SIG-M5 treated with dmso at 0.1 percent for 504 hours (cell line): Measurements from ENCODE around the gene OSBPL6.
"Not testable (repeated sequence)": the region's sequence is repeated elsewhere in the genome, so short reads cannot be mapped to it uniquely, and the experiment has no call there.

Experiments used
- DNase-seq: peaks from one replicate; lab custom pipeline; 2025; ENCODE audit not compliant: unreplicated experiment; lab: John Stamatoyannopoulos, UW

The OSBPL6 gene

DNA sequence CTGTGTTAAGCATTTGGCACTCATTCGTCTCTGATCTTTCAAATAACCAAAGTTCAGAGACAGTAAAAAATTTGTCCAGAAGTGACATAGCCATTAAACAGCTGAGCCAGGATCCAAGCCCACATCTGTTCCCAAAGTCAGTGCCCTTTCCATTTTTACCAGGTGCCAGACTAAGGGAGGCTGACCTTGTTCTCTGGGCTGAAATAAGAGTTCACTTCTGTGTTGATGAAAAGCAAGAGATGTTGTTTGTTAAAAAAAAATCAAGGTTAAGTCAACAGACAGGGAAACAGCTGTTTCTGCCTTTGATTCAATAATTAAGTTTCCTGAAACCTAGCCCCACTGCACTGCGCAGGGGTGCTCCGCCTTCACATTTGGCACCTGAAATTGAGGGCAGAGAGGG, 139.5 kb downstream of the OSBPL6 start:
- DNase-seq = no peak

DNA sequence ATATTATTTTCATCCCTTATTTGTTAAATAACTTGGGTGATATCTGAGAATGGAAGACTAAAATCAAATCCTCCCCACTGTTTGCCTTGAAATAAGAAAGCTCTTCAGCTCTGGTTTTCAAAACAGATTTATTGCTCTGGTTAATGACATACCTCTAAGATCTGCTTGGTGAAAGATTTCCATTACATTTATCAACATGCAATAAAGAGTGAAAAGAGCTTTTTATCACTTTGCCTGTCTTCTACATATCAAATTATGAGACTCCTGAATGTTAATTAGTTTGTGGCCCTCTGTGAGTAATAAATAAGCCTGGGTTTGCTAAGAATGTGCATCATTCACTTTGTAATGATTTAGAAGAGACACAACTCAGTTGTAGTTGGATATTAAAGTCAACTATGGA, 140.9 kb downstream of the OSBPL6 start:
- DNase-seq = no peak

DNA sequence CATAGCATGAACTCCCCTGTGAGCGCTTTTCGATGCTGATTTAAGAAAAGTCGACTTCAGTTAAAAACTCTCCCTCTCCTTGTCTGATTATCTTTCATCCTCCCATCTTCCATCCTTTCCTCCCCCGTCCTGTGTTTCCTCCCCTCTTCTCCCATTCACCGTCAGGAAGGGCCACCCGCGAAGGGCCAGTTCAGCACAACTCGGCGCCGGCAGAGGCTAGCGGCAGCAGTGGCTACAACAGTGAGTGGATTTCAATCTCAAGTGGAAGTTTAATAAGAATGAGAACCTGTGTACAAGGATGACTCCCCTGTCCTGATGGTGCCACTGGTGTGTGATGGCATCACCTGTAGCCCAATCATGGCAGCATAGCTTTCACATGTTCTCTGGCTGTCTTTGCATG, 149.8 kb downstream of the OSBPL6 start:
- DNase-seq = no peak

DNA sequence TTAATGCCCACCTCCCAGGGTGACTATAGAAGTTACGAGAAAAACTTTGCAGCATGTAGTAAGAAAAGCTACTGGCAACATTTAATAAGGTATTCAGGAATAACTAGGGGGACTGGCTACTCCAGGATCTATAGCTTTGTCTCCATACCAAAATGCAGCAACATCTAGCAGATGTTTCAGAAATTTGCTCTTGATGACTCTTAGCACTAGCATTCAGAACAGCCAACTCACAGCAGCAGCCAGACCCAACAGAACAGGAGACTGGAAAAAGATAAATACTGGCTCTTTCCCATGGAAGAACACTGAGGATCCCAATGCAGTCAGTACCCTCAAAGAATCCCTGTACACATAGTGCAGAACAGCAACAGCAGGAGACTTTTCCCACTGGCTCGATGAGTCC, 151.6 kb downstream of the OSBPL6 start:
- no peak for DNase-seq

DNA sequence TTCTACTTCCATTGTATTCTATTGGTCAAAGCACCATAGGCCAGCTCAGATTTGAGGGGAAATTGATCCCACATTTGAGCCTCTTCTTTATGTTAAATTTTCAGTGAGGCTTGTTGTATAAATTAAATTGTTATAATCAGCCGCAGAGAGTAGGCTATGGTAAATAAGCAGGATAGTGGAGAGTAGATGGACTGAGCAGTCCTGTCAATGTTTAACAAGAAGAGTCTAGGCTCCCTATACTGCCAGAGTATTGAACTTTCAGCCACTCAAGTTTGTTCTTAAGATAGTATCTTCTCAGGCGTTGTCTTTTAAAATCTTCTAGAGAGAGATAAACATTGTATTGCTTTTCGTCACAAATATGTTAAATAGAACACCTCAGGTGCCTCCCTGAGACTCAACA, 155.7 kb downstream of the OSBPL6 start:
- DNase-seq = no peak

DNA sequence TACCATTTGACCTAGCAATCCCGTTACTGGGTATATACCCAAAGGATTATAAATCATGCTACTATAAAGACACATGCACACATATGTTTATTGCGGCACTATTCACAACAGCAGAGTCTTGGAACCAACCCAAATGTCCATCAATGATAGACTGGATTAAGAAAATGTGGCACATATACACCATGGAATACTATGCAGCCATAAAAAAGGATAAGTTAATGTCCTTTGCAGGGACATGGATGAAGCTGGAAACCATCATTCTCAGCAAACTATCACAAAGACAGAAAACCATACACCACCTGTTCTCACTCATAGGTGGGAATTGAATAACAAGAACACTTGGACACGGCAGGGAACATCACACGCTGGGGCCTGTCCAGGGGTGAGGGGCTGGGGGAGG, 163.4 kb downstream of the OSBPL6 start:
- DNase-seq = not testable (repeated sequence)

DNA sequence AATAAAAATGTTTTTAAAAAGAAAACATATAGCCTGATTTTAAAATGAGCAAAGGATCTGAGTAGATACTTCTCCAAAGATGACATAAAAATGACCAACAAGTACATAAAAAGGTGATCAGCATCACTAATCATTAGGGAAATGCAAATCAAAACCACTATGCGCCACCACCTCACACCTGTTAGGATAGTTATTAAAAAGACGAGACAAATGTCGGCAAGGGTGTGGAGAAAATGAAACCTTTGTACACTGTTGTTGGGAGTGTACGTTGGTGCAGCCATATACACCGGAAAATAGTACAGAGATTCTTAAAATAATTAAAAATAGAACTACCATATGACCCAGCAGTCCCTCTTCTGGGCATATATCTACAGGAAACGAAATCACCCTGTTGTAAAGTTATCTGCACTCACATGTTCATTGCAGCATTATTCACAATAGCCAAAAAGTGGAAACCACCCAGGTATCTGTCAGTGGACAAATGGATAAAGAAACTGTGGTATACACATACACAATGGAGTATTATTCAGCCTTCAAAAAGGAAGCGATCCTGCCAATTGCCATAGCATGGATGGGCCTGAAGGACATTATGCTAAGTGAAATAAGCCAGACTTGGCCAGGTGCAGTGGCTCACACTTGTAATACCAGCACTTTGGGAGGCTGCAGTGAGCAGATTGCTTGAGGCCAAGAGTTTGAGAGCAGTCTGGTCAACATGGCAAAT, 165.0 kb downstream of the OSBPL6 start:
- DNase-seq = no peak

DNA sequence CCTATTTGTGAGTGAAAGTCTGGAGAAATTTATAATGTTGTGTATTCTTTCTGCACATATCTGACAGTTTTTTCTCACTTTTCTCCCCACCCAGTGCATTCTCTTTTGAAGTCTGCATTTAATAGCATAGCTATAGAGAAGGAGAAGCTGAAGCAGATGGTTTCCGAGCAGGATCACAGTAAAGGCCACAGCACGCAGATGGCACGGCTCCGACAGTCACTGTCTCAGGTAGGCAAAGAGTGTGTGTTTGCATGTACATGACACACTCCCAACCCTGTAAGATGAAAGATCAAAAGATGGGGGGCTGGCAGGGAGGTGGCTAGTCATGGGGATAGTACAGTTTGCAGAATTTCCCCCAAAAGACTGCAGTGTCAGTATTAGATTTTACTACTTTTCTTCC, 167.3 kb downstream of the OSBPL6 start:
- DNase-seq = no peak

DNA sequence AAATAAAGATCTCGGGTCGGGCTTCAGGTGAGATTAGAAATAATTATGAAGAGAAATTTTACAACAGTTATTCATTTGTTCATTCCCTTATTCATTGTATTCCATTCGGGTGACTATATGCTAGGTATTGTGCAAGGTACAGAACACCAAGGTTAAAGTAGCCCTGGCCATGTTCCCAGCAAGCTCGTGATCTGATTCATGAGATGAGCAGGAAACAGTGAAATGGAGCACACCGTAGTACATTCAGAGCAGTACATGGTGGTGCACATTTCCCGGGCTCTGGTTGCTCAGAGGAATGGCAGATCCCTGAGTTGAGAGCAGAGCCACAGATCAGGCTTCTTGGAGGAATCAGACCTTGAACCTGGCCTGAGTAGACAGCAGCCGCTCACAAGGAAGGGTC, 168.9 kb downstream of the OSBPL6 start:
- DNase-seq = no peak

DNA sequence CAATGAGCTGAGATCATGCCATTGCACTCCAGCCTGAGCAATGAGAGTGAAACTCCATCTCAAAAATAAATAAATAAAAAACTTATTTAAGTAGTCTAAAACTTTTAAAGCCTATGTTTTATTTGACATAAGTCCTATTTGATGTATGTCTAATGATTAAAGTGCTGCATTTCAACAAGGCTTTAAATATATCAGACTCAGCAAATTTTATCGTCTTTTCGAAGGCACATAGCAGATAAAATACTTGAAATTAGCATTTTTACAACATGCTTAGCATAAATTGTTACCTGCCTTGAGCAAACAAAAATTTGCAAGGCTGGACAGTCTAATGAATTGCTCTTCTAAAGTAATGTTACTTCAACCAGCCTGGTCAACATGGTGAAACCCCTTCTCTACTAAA, 170.8 kb downstream of the OSBPL6 start:
- no peak for DNase-seq

DNA sequence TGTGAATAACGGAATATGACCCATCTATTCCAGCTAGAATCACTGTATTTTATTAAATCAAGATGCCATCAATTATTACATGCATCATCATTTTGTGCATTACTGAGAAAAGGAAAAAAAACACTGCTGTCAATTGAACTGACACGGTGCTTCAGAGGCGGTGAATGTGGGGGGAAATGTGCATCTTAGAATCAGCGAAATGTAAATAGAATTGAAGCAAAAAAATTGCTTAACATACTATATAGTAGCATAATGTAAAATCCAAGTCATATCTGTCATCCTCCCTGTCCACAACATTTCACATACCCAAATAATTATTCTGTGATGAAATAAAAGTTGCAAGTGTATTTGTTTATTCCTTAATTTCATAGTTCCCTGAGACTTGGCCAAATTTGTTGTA, 172.1 kb downstream of the OSBPL6 start:
- DNase-seq = no peak

DNA sequence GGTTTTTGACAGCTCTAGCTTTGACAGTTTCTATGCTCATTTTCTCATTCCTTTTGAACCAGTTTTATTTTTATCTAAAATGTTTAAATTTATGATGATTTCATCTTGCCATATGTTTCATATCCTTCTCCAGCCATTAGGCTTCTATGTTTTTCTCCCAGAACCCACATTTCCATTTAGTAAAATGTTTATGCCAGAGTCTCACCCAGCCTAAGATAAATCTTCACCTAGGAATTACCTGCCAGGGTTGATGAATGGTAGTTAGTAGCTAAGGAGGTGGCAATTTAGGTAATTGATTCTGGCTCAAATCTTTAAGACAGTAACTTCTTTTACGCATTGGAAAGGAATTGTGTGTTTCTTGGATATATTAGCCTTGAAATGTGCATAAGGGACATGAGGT, 173.0 kb downstream of the OSBPL6 start:
- DNase-seq = no peak

DNA sequence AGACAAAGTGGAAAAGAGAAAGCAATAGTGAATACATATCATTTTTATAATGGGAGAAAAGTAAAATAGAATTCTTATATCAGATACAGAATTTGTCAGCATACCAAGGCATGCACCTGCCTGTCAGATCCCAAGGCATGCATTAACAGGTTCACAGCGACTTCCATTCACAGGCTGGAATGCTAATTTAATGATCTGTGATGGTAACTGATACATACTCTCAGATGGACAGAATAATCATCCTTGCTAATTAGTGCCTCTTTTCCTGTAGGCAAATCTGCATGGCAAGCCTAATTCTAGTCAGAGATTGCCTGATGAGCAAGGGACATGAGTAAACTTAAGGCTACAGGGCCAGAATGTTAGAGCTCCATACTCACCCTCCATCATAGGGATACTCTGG, 180.6 kb downstream of the OSBPL6 start:
- DNase-seq = no peak

DNA sequence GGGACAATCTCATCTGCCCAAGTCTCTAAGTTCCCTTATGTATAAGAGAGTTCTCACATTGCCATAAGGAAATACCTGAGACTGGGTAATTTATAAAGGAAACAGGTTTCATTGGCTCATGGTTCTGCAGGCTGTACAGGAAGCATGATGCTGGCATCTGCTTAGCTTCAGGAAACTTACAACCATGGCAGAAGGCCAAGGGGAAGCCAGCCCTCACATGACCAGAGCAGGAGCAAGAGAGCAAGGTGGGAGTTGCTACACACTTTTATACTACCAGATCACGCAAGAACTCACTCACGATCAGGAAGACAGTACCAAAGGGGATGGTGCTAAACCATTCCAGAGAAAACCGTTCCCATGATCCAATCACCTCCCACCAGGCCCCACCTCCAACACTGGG, 182.7 kb downstream of the OSBPL6 start:
- DNase-seq = no peak

DNA sequence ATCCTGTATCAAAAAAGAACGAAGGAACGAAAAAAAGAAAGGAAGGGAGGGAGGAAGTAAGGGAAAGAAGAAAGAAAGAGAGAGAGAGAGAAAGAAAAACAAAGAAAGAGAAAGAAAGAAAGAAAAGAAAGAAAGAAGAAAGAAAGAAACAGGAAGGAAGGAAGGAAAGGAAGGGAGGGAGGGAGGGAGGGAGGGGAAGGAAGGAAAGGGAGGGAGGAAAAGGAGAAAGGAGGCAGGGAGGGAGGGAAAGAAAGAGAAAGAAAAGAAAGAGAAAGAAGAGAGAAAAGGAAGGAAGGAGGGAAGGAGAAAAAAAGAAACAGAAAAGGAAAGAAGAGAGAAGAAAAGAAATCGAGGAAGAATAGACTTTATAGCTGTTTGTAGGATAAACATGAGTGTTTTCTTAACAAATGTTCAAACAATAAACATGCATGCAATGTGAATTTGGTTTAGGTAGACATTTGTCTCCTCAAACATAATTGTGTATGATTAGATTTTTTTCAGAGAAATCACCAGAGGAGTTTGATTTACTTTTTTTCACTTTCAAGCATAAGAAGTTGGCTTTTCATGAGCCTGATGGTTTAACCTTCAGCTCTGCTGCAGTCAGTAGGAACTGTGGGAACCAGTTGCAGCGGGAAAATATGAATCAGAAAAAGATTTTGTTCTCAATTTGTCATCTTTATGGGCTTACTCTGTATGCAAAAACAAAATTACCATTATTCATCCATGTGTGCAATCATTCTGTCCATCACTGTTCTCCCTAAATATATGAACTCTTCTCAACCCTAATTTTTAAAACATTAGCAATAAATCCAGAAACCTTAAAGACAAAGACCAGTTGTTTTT, 185.1 kb downstream of the OSBPL6 start:
- DNase-seq = no peak

DNA sequence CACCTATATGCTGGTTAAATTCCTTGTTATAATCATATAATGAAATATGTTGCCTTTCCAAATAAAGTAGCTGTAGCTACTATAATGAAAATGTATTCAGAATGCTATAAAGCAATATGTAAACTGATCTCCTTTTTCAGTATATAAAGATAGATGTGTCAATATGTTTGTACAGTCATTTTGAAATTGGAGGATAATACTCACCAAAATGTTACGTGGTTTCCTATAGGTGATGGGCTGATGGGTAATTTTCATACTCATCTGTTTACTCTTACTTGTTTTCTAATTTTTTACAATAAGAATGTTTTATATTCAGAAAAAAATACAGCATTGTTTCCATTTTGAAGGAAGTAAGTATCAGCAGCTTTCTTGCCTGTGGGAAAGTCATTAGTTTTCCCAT, 186.5 kb downstream of the OSBPL6 start:
- DNase-seq = no peak

DNA sequence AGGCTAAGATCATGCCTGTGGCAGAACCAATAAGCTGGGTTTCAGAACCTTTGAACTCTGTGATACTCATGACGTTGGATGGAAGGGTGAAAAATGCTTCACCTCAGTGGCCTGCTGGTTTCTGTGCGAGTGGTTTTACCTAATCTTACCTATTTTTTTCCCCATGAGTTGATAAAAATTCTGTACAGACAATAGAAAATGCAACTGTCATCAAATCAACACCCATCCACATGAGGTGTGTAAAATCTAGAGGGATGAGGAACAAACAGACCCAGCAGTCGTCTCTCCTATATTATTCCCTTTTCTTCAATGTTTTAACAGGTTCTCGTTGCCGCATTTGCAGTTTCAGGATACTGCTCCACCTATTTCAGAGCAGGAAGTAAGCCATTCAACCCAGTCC, 189.4 kb downstream of the OSBPL6 start:
- DNase-seq = no peak

DNA sequence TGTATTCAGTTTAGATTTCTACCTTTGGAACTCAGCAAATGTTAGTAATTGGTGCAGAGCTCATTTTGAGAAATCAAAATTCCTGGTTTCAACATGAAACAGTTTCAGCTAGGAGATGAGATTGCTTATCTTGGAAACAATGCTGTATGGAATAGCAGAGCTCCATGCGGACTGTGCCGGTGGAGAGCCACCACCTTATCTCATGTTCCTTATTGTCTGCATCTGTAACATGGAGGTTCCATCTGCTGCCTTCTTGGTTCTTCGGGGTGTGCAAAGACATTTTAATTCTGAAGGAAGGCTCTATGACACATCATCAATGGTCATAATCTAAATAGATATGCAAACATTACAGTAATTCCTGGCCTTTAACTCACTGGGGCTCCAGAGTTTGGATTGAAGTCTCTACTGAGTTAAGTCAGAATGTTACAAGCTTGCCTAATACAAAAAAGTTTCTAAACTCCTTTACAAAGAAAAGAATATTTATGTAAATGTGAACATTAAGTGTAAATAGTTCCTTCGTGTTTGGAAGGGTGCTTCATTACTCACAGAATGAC, 191.4 kb downstream of the OSBPL6 start:
- no peak for DNase-seq

DNA sequence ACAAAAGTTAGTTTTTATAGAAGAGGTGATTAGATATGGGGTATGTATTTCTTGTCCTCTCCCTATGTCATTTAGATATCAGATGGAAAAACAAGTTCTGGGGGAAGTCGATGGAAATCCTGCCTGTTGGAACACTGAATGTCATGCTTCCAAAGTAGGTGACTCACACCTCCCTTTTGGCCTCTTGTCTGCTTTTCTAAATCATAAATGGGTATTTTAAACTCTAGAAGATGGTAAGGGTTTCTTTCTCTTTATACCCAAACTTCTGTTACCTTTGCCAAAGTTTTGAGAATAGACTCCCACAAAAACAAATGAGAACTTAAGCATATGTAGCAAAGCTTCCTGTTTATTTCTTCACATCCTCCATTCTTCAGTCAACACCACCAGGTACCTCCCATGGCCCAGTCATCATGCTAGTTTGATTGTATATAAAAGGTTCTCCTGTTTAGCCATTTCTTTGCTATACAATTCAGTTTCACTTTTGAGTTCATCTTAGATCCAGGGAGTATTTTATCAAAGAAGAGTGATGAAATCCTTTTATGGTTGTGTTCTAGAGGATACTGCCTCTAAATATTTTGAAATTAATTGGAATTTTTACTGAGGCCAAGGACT, 192.8 kb downstream of the OSBPL6 start:
- no peak for DNase-seq

DNA sequence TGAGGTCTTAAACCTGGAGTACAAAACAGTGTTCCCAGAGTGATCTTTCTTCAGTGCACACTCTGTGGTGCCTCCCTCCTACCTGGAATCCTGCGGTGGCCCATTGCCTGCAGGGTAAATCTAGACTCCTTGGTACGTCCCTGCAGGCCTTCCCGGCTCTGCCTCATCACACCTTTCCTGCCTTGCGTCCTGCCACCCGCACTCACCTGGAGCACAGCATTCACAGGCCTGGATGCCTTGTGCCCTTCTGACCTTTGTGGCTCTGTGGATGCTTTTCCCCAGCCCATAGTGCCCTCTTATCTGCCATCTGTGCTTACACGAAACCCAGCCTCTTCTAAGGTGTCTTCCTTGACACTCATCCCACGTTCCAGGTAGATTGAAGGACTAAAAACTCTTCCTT, 194.0 kb downstream of the OSBPL6 start:
- DNase-seq = no peak

DNA sequence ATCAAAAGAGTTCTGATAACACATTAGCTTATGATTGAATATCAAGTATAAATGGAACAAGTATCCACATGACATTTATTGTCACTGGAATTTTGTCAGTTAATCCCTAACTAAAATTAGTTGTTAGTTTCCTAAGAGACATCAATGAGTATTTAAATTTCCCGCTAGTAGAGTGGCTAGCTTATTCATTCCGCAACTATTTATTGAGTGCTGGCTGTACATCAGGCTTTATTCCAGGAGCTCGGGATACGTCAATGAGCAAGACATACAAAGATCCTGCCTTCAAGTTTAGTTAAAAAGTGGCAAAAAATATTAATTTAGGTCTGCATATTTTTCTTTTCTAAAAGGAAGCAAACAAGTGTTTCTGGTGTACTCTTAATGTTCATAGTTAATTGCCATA, 197.4 kb downstream of the OSBPL6 start:
- no peak for DNase-seq

DNA sequence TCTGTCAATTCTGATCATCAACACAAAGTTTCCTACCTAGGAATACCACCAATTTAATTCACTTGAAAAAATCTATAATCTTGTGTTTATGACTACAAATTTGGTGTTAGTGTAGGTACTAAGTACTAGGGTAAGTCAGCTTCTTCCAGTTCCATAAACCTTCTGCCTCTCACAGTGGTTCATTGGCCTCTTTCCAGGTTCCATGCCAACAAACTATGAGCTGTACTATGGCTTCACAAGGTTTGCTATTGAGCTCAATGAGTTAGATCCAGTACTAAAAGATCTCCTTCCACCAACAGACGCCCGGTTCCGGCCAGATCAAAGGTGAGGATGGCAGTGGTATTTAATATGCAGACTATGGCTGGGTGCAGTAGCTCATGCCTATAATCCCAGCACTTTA, 197.9 kb downstream of the OSBPL6 start:
- no peak for DNase-seq
